Measurements from ENCODE around the gene UTY.

Gene UTY

DNA sequence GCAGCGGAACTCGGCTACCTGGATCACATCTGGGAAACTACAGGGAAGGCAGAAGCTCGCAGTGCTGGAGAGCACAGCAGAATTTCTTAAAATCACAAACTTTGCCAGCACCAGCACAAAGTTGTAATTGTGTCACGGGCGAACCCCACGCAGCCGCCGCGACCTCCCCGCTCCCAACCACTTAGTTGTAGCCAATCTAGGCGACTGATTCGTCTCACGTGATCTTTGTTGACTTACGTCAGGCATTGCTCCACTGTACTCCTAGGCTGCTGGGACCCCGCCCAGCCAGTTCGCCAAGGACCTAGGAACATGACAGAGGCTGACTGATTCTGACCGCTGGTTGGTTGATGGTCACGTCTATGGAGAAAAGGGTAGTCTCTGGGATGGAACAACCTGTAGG is at the start of gene UTY:
TSS of gene UTY (minus strand) at position 206 of the 400 bp plus-strand sequence. CDS start 368 bp downstream, outside the sequence.
- DNase-seq (ENCODE audit: low read depth in 2 of 2), result peak; percentile 72 to 76

- no peak for DNase-seq (ENCODE audit: low read depth in 2 of 2)
Measured at GRCh38 chrY:13520474-13520873, 40.6 kb upstream of the UTY start.

DNA sequence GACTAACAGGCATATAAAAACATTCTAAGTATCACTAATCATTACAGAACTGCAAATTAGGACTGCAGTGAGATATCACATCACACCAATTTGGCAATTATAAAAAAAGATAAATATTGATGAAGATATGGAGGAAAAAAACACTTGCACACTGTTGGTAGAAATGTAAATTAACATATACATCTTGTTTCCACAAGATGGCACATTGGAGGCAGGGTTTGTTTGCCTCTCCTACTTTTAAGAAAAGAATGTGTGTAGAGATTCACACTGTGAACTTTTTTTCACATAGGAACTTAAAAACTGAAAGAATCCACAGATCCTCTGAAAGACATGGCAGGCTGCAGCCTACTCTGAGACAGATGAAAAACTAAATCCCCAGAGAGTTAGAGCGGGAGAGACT is 21.4 kb upstream of the UTY start:
- no peak for DNase-seq (ENCODE audit: low read depth in 2 of 2)

GRCh38 chrY:13493737-13494136 is 13.9 kb upstream of the UTY start:
- DNase-seq (ENCODE audit: low read depth in 2 of 2), result no peak

- no peak for DNase-seq (ENCODE audit: low read depth in 2 of 2)
Measured at GRCh38 chrY:13492408-13492807, 12.6 kb upstream of the UTY start.

DNA sequence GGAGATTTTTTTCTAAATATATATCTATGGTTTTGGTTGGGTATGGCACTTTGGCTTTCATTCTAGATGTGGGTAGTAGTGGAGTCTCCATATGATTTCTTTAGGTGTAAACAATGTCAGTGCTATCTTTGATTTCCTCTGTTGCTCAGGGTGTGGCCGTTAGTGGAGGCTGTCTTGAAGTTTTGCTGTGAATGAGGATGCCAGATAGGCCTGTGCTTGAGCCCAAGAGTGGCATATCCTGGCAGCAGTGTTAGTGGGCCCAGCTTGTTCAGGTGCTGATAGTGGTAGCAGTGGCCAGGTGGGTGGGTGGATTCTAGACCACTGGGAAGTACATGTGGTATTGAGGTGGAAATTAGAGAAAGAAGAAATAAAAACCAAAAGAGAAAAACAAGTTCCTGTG is 8.9 kb upstream of the UTY start:
- DNase-seq (ENCODE audit: low read depth in 2 of 2), result no peak

- no peak for DNase-seq (ENCODE audit: low read depth in 2 of 2)
Measured at GRCh38 chrY:13479121-13479711, 617 bp downstream of the UTY start.

DNA sequence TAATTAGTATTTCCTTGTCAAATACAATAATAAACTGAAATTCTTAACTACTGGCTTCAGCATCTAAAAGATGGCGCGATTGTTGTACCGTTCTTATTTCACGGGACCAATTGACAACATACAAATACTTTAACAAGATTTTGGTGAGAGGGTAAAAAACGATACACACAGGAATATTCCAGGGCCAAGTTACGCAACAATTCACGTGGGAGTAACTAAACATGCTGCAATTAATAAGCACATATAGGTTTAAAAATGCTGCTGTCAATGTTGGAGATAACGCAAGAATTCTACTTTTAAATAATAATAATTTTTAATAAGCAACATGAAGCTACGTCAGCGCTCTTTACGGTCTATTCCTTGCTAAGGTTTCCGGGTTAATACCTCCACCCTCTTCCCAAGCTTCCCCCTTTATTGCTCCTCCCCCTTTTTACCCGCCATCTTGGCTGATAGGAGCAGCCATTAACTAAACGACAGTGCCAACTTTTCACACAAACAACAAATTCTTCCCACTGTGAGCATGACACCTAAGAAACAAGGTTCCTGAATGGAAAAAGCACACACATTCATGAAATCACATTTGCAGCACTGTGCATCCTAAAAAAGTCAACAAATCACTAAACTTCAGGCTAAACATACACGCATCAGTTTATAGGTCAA is 1.6 kb downstream of the UTY start:
- peak; percentile 22 to 33 for DNase-seq (ENCODE audit: low read depth in 2 of 2)

DNA sequence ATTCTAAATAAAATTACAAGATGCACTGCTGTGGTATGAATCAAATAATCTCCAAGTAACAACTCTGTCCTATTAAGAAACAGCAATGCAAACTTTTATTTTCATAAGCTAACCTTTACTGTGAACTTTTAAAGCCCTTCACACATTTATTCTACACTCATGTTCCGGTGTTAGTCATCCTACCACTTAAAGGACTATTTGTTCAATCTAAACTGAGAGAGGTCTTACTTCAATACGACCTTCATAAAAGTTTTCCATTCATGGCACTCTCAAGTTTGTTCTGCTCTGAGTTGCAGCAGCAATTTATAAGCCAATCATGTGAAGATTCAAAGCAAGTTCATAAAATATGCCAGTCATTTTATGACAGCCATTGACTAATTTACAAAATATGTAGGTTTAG is 4.8 kb downstream of the UTY start:
- no peak for DNase-seq (ENCODE audit: low read depth in 2 of 2)

- no peak for DNase-seq (ENCODE audit: low read depth in 2 of 2)
Measured at GRCh38 chrY:13451572-13451971, 28.3 kb downstream of the UTY start.

DNA sequence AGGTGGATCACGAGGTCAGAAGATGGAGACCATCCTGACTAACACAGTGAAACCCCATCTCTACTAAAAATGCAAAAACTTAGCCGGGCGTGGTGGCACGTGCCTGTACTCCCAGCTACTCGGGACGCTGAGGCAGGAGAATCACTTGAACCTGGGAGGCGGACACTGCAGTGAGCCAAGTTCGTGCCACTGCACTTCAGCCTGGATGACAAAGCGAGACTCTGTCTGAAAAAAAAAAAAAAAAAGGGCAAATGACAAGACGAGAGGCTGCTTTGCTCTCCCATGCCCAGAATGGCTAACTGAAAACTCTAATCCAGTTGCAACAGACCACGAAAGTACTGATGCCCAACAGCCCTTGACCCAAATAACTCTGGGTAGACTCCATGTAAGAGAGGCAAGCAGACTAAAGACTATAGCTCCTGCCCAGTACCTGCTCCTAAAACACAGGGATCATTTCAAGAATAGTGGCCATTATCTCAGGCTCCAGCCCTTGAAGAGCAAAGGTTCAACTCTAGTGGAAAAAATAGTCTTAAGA is 29.2 kb downstream of the UTY start:
- DNase-seq (ENCODE audit: low read depth in 2 of 2), result no peak

GRCh38 chrY:13445566-13445965 is 34.3 kb downstream of the UTY start:
- no peak for DNase-seq (ENCODE audit: low read depth in 2 of 2)

DNA sequence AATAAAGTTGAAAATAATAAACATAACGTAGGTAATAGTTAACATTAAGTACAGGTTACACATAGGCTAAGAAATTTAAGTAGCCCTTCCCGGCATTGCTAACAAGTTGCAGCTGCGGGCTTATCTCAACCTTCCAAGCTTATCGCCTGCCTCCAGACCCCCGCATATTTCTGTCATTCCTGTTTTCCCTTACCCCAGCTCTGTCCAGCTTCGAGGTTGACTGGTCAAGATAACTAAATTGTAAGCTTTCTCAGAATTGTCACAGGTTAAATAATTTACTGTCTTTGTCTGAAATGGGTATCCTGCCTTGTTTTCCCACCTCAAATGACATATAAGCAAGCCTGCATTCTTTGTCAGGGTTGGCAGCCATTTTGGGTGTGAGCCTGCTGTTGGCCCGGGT is 36.7 kb downstream of the UTY start:
- no peak for DNase-seq (ENCODE audit: low read depth in 2 of 2)

DNA sequence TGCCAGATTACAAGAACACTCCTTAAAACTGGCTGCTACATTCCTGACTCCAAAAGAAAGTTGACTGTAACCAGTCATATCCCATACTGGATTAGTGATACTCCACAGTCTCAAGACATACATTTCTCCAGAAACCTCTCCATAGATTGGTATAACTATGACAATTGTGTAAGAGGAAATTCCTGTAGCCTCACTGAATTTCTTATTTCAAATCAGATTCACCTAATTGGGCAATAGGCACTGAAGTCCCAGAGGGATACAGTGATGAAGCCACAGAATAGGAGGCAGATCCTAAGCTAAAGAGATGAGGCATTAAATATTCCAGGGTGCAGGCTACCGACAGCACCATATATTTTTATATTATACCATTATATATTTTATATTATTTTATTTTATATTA is 39.0 kb downstream of the UTY start:
- DNase-seq (ENCODE audit: low read depth in 2 of 2), result peak in 1 of 2 experiments; percentile 17

DNA sequence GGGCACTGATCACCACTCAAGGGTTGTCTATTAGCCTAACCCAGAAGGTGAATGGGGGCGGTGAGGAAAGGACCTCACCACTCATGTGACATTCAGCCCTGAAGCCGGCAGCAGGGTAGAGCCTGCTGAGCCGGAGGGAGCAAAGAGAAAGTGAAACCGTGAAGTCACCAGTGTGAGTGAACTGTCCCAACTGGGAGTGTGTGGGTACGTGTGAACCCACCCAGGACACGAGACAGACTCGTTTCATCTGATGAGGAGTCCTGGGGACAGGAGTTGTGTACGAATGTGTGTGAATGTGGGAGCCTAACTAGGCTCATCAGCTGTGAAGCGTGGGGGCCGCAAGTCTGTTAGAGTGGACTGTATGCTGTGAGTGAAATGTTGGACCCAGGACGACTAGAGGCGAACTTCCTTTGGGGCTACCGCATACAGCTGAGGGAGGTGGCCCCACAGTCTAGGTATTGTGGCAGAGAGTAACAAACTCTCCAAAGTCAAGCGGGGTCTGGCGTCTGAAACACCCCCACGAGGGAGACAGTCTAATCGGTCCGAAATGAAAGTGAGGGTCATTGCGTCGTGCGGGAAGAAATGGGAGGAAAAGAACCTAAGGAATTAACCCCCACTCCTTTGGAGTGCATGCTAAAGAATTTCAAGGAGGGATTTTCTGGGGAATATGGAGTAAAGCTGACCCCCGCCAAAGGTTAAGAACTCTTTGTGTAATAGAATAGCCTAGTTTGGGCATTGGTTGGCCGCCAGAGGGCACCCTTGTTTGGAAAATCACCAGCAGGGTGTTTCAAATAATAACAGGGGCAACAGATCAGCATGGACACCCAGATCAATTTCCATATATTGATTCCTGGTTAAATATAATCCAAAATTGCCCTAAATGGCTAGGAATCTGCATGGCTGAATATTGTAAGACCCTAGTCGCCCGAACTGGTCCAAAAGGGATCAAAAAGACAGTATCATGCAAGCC is 43.6 kb downstream of the UTY start:
- DNase-seq (ENCODE audit: low read depth in 2 of 2), result no peak

- no peak for DNase-seq (ENCODE audit: low read depth in 2 of 2)
Measured at GRCh38 chrY:13435206-13435967, 44.4 kb downstream of the UTY start.

- DNase-seq (ENCODE audit: low read depth in 2 of 2), result no peak
Measured at GRCh38 chrY:13432293-13433025, 47.4 kb downstream of the UTY start.

- no peak for DNase-seq (ENCODE audit: low read depth in 2 of 2)
Measured at GRCh38 chrY:13429551-13429950, 50.3 kb downstream of the UTY start.

DNA sequence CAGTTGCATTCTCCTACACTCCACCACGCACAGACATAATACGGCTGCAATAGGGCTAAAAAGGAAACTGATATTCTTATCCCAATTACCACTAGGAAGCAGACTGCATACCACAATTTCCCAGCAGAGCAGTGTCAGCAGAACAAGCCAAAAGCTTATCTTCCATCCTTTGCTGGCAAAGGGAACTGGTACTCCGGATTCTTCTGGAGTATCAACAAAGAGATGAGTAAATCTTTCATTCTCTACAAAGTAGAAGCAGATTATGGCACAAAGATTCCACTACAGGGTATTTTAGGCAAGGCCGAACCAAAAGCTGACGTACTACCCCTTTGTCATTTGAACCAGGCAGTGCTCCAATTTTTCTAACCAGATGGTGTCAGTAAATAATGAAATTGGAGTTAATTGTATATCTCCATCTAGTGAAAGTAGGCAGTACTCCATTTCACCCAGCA is 56.5 kb downstream of the UTY start:
- DNase-seq (ENCODE audit: low read depth in 2 of 2), result peak; percentile 37 to 40

- DNase-seq (ENCODE audit: low read depth in 2 of 2), result no peak
Measured at GRCh38 chrY:13416869-13417661, 62.8 kb downstream of the UTY start.
